Panc1 (cell line): Measurements from ENCODE around the gene DPH5. TPM values are rescaled to one million over a fixed set of nuclear protein-coding genes. Genes with fewer than 3 reads are reported as not detected.
"Not testable (repeated sequence)": the region's sequence is repeated elsewhere in the genome, so short reads cannot be mapped to it uniquely, and the experiment has no call there.

Experiments used
- ATAC-seq: fragments of 200-7000 bp; cut with Tn5 transposase; 2 replicates; pipeline ENCODE4 v1.9.1; 2020; ENCODE audit warnings: mild to moderate bottlenecking, moderate library complexity
- BruUV-seq: library from RNA; stranded (reverse); fragments of 400-500 nt; replicated peaks from 2 replicates; lab custom pipeline; 2021; lab: Mats Ljungman, UMichigan
- CTCF ChIA-PET: fragments of 300-600 bp; sonication (Branson Sonifier 250); formaldehyde crosslinking; loops from one replicate; lab custom pipeline; 2022; ENCODE audit warnings: antibody characterized with exemption; lab: Charles Lee
- POLR2A ChIA-PET: fragments of 300-600 bp; sonication (Branson Sonifier 250); formaldehyde crosslinking; loops from one replicate; lab custom pipeline; 2022; ENCODE audit warnings: antibody characterized with exemption; lab: Charles Lee
- DNase-seq: peaks from one replicate; pipeline ENCODE4 v3.0.0-alpha.2; 2010; ENCODE audit warnings: low read depth, low spot score
- H3K27ac ChIP-seq: 2 replicates; pipeline ENCODE4 v1.5.1; 2011; ENCODE audit warnings: mild to moderate bottlenecking, low read length, inconsistent platforms
- H3K27me3 ChIP-seq: fragments of 200-500 bp; sonication (Bioruptor generic); 2 replicates; pipeline ENCODE4 v1.6.0; 2014; ENCODE audit warnings: low read length, inconsistent platforms; ENCODE audit not compliant: control insufficient read depth, insufficient read depth
- H3K36me3 ChIP-seq: fragments of 200-500 bp; sonication (Bioruptor generic); 2 replicates; pipeline ENCODE4 v1.5.1; 2014; ENCODE audit warnings: inconsistent platforms, mild to moderate bottlenecking, low read length, moderate library complexity; ENCODE audit not compliant: control insufficient read depth, insufficient read depth
- H3K4me1 ChIP-seq: 2 replicates; pipeline ENCODE4 v1.5.1; 2011; ENCODE audit warnings: inconsistent platforms, mild to moderate bottlenecking, low read length, moderate library complexity; ENCODE audit not compliant: control insufficient read depth, insufficient read depth
- H3K4me3 ChIP-seq, 2 experiments: 2 replicates each; pipeline ENCODE4 v1.5.1; 2011 to 2012; ENCODE audit warnings: low read depth in 2 of 2, low read length in 2 of 2, mild to moderate bottlenecking in 2 of 2, inconsistent platforms in 1 of 2, moderate library complexity in 1 of 2
- H3K9me3 ChIP-seq: fragments of 200-500 bp; sonication (Bioruptor generic); 2 replicates; pipeline ENCODE4 v1.5.1; 2014; ENCODE audit warnings: low read depth, mild to moderate bottlenecking, inconsistent platforms, low read length, moderate library complexity; ENCODE audit not compliant: control insufficient read depth, insufficient read depth
- CTCF ChIP-seq: fragments of 450-650 bp; IDR thresholded peaks from 2 replicates; pipeline ENCODE4 v1.5.1; 2017; ENCODE audit warnings: mild to moderate bottlenecking
- POLR2AphosphoS5 ChIP-seq: IDR thresholded peaks from 2 replicates; pipeline ENCODE4 v1.6.1; 2012; ENCODE audit warnings: mild to moderate bottlenecking, low read depth, low read length, moderate library complexity
- SIN3A ChIP-seq: IDR thresholded peaks from 2 replicates; pipeline ENCODE4 v1.6.1; 2012; ENCODE audit warnings: low read depth, mild to moderate bottlenecking, low read length, moderate library complexity, borderline replicate concordance; ENCODE audit not compliant: insufficient read depth
- TCF7L2 ChIP-seq: IDR thresholded peaks from 2 replicates; pipeline ENCODE4 v1.6.1; 2011; ENCODE audit warnings: mild to moderate bottlenecking, low read depth, low read length, inconsistent platforms
- in situ Hi-C: cut with HindIII; loops from 2 replicates; pipeline ENCODE4 v1.10.0; 2016; ENCODE audit warnings: low sequenced_read_pairs, low pct_unique_long_range_greater_than_20kb
- intact Hi-C: fragments of 100-400 bp; cut with micrococcal nuclease; formaldehyde crosslinking; loops from one replicate; pipeline ENCODE4 v1.10.0; 2022; ENCODE audit not compliant: unreplicated experiment
- total RNA-seq: library from RNA; stranded (reverse); gene quantifications from one replicate; pipeline ENCODE4 v1.2.1, GENCODE V29; 2021; ENCODE audit not compliant: unreplicated experiment
- TF ChIP-seq, protein P1 (sequence below), 2 experiments: IDR thresholded peaks; 2 replicates each; pipeline ENCODE4 v1.6.1; 2011 to 2012; ENCODE audit warnings: low read depth in 2 of 2, control low read depth in 1 of 2, low read length in 1 of 2, mild to moderate bottlenecking in 1 of 2, moderate library complexity in 1 of 2; ENCODE audit not compliant: insufficient read depth in 1 of 2

DPH5 gene
- total RNA-seq, 1 experiment from 2014 or later = 22.6 TPM

- CTCF ChIA-PET = interaction anchor here (0.5 kb wide), 1 partner anchor 904 kb away, joined by 4 read pairs; no protein-coding TSS in a partner anchor
- H3K9me3 ChIP-seq, ATAC-seq, BruUV-seq, in situ Hi-C loops, H3K36me3 ChIP-seq, H3K27me3 ChIP-seq, H3K4me1 ChIP-seq, intact Hi-C loops, DNase-seq, H3K27ac ChIP-seq, POLR2A ChIA-PET, H3K4me3 ChIP-seq: not testable (repeated sequence)
Measured at GRCh38 chr1:100952970-100953369, 72.6 kb downstream of the DPH5 start.

GRCh38 chr1:100952104-100952745, 73.4 kb downstream of the DPH5 start:
- ChIA-PET POLR2A (no interaction called here), CTCF (no interaction called here)
- intact Hi-C loops (no loop called here), in situ Hi-C loops (no loop called here)
- no peak for DNase-seq
- Histone ChIP-seq H3K36me3 (no peaks in the 10 kb centered on the region), H3K27ac (no peak overlapping the region), H3K4me3 (no peak overlapping the region), H3K9me3 (no peaks in the 10 kb centered on the region), H3K27me3 (no peaks in the 10 kb centered on the region), H3K4me1 (no peaks in the 10 kb centered on the region)
- BruUV-seq = no TSS peak
- no peak for ATAC-seq
- TF ChIP-seq POLR2AphosphoS5 (no peak), TCF7L2 (no peak), SIN3A (no peak)

DNA sequence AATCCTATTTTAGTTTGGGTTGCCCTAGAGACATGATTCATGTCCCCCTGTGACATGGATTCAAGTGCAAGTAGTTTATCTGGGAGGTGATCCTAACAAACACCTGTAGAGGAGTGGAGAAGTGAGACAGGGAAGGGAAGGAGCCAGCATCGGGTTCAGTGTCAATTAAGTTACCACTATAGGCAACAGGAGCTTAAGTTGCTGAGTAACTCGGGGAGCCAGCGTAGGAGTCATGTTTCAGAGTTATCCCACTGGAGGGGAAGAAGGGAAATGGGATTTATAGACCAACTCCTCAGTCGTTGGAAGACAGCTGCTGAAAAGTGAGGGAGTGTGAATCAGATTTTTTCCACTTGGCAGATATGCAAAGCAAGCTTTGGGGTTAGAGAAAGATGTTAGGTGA, 74.8 kb downstream of the DPH5 start:
- no peaks in the 10 kb centered on the region for H3K9me3 ChIP-seq
- no peak overlapping the region for H3K4me3 ChIP-seq
- DNase-seq = no peak
- H3K36me3 ChIP-seq = no peaks in the 10 kb centered on the region
- TF ChIP-seq, protein P1, sequence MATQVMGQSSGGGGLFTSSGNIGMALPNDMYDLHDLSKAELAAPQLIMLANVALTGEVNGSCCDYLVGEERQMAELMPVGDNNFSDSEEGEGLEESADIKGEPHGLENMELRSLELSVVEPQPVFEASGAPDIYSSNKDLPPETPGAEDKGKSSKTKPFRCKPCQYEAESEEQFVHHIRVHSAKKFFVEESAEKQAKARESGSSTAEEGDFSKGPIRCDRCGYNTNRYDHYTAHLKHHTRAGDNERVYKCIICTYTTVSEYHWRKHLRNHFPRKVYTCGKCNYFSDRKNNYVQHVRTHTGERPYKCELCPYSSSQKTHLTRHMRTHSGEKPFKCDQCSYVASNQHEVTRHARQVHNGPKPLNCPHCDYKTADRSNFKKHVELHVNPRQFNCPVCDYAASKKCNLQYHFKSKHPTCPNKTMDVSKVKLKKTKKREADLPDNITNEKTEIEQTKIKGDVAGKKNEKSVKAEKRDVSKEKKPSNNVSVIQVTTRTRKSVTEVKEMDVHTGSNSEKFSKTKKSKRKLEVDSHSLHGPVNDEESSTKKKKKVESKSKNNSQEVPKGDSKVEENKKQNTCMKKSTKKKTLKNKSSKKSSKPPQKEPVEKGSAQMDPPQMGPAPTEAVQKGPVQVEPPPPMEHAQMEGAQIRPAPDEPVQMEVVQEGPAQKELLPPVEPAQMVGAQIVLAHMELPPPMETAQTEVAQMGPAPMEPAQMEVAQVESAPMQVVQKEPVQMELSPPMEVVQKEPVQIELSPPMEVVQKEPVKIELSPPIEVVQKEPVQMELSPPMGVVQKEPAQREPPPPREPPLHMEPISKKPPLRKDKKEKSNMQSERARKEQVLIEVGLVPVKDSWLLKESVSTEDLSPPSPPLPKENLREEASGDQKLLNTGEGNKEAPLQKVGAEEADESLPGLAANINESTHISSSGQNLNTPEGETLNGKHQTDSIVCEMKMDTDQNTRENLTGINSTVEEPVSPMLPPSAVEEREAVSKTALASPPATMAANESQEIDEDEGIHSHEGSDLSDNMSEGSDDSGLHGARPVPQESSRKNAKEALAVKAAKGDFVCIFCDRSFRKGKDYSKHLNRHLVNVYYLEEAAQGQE (IDR thresholded peaks at IDR 0.05; ENCODE audit: insufficient read depth in 1 of 2, low read depth in 2 of 2, low read length in 1 of 2) = no peak
- TF ChIP-seq CTCF = no peak
- no peak for TF ChIP-seq SIN3A
- TF ChIP-seq TCF7L2 = no peak
- no peak for TF ChIP-seq POLR2AphosphoS5
- H3K27me3 ChIP-seq = no peaks in the 10 kb centered on the region
- BruUV-seq = no TSS peak
- intact Hi-C loops (no loop called here), in situ Hi-C loops (no loop called here)
- no peak for ATAC-seq
- H3K27ac ChIP-seq = no peak overlapping the region
- CTCF ChIA-PET = no interaction called here
- POLR2A ChIA-PET = no interaction called here
- no peaks in the 10 kb centered on the region for H3K4me1 ChIP-seq
